ENCODE data around the gene CACNB1. TPM values are rescaled to one million over a fixed set of nuclear protein-coding genes. Genes with fewer than 3 reads are reported as not detected.

CACNB1 gene
- polyA plus RNA-seq, 1 donor from 2014 or later = 18.9 TPM

DNA sequence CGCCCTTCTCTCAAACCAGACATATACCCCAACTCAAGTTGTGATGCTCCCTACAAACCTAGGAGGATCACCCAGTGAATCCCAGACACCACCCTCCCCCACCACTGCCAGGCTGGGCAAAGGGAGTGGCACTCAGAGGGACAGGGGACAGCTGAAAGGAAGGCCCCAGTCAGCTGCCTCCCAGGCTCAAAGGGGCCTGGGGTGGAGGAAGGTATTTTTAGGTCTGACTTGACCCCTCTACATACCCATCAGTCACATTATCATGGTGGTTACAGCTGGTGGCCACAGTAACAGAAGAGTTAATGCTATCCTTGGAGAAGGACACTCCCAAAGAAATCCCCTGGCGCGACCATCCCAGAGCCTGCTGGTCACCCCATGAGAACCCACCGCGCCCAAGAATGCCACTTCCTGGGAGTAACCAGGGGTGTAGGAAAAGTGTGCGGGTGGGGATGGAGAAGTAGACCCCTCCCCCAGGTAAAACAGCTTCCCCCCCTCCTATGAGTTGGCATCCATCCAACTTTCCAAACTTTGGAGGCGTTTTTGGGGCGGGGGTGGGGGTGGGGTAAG is 1.1 kb downstream of the CACNB1 start:
- Histone ChIP-seq H2AFZ (ENCODE audit: low read depth, low read length) (no peak overlapping the region), H4K20me1 (ENCODE audit: insufficient read depth) (peaks cover 6% of the 10 kb centered on the region), H3K79me2 (replicated peaks; ENCODE audit: insufficient read depth, low read length) (peaks cover 40% of the 10 kb centered on the region), H3K27me3 (ENCODE audit: insufficient read depth, low read depth, low read length) (no peaks in the 10 kb centered on the region), H3K36me3 (ENCODE audit: insufficient read depth, low read length) (no peaks in the 10 kb centered on the region), H3K4me3 (ENCODE audit: low read length) (peak overlapping the region; percentile 98), H3K9me2 (ENCODE audit: insufficient read depth, low read length) (no peaks in the 10 kb centered on the region), H3K9ac (ENCODE audit: low read length) (peak overlapping the region; percentile 98), H3K4me2 (ENCODE audit: low read length) (peak overlapping the region; percentile 90), H3F3A (ENCODE audit: insufficient read depth, low read length, poor library complexity, severe bottlenecking) (no peaks in the 10 kb centered on the region), H3K9me3 (ENCODE audit: low read length) (no peaks in the 10 kb centered on the region), H3K27ac (ENCODE audit: low read length) (peak overlapping the region; percentile 97)
- TF ChIP-seq RAD21 (conservative IDR thresholded peaks at IDR 0.05) = no peak
- no peak for TF ChIP-seq MXI1 (conservative IDR thresholded peaks at IDR 0.05; ENCODE audit: poor library complexity, severe bottlenecking)
- no peak for TF ChIP-seq POLR2AphosphoS5 (IDR thresholded peaks at IDR 0.05)
- TF ChIP-seq EP300 (conservative IDR thresholded peaks at IDR 0.05; ENCODE audit: poor library complexity, severe bottlenecking) = no peak
- TF ChIP-seq TAF1 (IDR thresholded peaks at IDR 0.05; ENCODE audit: low read depth) = no peak
- TF ChIP-seq, protein P1, sequence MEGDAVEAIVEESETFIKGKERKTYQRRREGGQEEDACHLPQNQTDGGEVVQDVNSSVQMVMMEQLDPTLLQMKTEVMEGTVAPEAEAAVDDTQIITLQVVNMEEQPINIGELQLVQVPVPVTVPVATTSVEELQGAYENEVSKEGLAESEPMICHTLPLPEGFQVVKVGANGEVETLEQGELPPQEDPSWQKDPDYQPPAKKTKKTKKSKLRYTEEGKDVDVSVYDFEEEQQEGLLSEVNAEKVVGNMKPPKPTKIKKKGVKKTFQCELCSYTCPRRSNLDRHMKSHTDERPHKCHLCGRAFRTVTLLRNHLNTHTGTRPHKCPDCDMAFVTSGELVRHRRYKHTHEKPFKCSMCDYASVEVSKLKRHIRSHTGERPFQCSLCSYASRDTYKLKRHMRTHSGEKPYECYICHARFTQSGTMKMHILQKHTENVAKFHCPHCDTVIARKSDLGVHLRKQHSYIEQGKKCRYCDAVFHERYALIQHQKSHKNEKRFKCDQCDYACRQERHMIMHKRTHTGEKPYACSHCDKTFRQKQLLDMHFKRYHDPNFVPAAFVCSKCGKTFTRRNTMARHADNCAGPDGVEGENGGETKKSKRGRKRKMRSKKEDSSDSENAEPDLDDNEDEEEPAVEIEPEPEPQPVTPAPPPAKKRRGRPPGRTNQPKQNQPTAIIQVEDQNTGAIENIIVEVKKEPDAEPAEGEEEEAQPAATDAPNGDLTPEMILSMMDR (IDR thresholded peaks at IDR 0.05; ENCODE audit: poor library complexity, severe bottlenecking) = no peak
- TF ChIP-seq, protein P2, sequence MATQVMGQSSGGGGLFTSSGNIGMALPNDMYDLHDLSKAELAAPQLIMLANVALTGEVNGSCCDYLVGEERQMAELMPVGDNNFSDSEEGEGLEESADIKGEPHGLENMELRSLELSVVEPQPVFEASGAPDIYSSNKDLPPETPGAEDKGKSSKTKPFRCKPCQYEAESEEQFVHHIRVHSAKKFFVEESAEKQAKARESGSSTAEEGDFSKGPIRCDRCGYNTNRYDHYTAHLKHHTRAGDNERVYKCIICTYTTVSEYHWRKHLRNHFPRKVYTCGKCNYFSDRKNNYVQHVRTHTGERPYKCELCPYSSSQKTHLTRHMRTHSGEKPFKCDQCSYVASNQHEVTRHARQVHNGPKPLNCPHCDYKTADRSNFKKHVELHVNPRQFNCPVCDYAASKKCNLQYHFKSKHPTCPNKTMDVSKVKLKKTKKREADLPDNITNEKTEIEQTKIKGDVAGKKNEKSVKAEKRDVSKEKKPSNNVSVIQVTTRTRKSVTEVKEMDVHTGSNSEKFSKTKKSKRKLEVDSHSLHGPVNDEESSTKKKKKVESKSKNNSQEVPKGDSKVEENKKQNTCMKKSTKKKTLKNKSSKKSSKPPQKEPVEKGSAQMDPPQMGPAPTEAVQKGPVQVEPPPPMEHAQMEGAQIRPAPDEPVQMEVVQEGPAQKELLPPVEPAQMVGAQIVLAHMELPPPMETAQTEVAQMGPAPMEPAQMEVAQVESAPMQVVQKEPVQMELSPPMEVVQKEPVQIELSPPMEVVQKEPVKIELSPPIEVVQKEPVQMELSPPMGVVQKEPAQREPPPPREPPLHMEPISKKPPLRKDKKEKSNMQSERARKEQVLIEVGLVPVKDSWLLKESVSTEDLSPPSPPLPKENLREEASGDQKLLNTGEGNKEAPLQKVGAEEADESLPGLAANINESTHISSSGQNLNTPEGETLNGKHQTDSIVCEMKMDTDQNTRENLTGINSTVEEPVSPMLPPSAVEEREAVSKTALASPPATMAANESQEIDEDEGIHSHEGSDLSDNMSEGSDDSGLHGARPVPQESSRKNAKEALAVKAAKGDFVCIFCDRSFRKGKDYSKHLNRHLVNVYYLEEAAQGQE (IDR thresholded peaks at IDR 0.05; ENCODE audit: borderline replicate concordance) = no peak
- TF ChIP-seq SMC3 (conservative IDR thresholded peaks at IDR 0.05; ENCODE audit: poor library complexity) = no peak

DNA sequence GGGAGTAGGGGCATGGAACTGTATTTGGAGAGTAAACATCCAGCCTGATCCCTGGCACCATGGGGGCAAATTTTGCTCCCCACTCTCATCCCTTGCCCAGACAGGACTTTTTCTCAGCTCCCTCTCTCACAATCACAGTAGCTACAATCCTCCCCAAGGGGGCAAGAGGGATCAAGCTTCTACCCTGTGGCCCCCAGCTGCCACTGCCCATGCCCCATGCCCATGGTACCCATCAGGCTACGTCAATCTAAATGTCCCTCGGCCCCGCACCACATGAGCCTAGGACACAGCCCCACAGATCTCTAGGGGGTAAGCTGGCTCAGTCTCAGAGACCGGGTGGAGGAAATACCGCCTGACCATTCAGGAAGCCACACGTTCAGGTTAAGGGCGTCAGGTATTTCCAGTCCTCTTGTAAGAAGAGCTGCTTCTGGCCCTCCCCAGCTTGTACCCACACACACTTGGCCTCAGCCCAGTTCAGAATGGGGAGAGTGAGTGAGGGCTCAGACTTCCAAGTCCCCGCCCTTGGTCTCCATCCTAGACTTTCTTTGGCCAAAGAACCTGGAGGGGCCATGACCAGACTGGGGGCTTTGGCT is 1.8 kb downstream of the CACNB1 start:
- Histone ChIP-seq H3K79me2 (replicated peaks; ENCODE audit: insufficient read depth, low read length) (peaks cover 34% of the 10 kb centered on the region), H3K9me3 (ENCODE audit: low read length) (no peaks in the 10 kb centered on the region), H3K27ac (ENCODE audit: low read length) (no peak overlapping the region), H3K36me3 (ENCODE audit: insufficient read depth, low read length) (no peaks in the 10 kb centered on the region), H3F3A (ENCODE audit: insufficient read depth, low read length, poor library complexity, severe bottlenecking) (no peaks in the 10 kb centered on the region), H3K4me2 (ENCODE audit: low read length) (peak overlapping the region; percentile 90), H3K27me3 (ENCODE audit: insufficient read depth, low read depth, low read length) (no peaks in the 10 kb centered on the region), H4K20me1 (ENCODE audit: insufficient read depth) (peaks cover 6% of the 10 kb centered on the region), H3K9ac (ENCODE audit: low read length) (peak overlapping the region; percentile 98), H3K9me2 (ENCODE audit: insufficient read depth, low read length) (no peaks in the 10 kb centered on the region), H2AFZ (ENCODE audit: low read depth, low read length) (no peak overlapping the region), H3K4me3 (ENCODE audit: low read length) (peak overlapping the region; percentile 98)
- TF ChIP-seq, protein P2 (IDR thresholded peaks at IDR 0.05; ENCODE audit: borderline replicate concordance) = no peak
- TF ChIP-seq EZH2 (IDR thresholded peaks at IDR 0.05; ENCODE audit: borderline replicate concordance, insufficient read depth, low read length, poor library complexity, severe bottlenecking) (no peak), EP300 (conservative IDR thresholded peaks at IDR 0.05; ENCODE audit: poor library complexity, severe bottlenecking) (no peak), POLR2AphosphoS5 (IDR thresholded peaks at IDR 0.05) (no peak), MXI1 (conservative IDR thresholded peaks at IDR 0.05; ENCODE audit: poor library complexity, severe bottlenecking) (no peak)
- TF ChIP-seq, protein P1 (IDR thresholded peaks at IDR 0.05; ENCODE audit: poor library complexity, severe bottlenecking) = no peak
